Neuronal stem cell (in vitro differentiated cells): ENCODE results near the gene ATF1. TPM values are rescaled to one million over a fixed set of nuclear protein-coding genes. Genes with fewer than 3 reads are reported as not detected.

ENCODE experiments used
- DNase-seq: peaks from one replicate; pipeline ENCODE4 v3.0.0-alpha.2; 2013; ENCODE audit warnings: low spot score
- H2AFZ ChIP-seq: one replicate; pipeline ENCODE4 v1.6.1; 2013; ENCODE audit warnings: mild to moderate bottlenecking, low read length, inconsistent platforms
- H2AK5ac ChIP-seq: 2 replicates; pipeline ENCODE4 v1.6.1; 2013; ENCODE audit warnings: low read depth, mild to moderate bottlenecking, inconsistent platforms, low read length, moderate library complexity, mixed read lengths
- H2BK120ac ChIP-seq: 2 replicates; pipeline ENCODE4 v1.6.1; 2013; ENCODE audit warnings: low read depth, mild to moderate bottlenecking, inconsistent platforms, low read length, moderate library complexity, mixed read lengths
- H2BK12ac ChIP-seq: one replicate; pipeline ENCODE4 v1.6.1; 2013; ENCODE audit warnings: low read length, inconsistent platforms
- H2BK15ac ChIP-seq: 2 replicates; pipeline ENCODE4 v1.6.1; 2013; ENCODE audit warnings: mild to moderate bottlenecking, low read length, inconsistent platforms, mixed read lengths
- H2BK5ac ChIP-seq: one replicate; pipeline ENCODE4 v1.6.1; 2013; ENCODE audit warnings: inconsistent platforms, mild to moderate bottlenecking, low read length, moderate library complexity
- H3K14ac ChIP-seq: one replicate; pipeline ENCODE4 v1.6.1; 2013; ENCODE audit warnings: low read length, inconsistent platforms
- H3K18ac ChIP-seq: 2 replicates; pipeline ENCODE4 v1.6.1; 2013; ENCODE audit warnings: low read length, inconsistent platforms
- H3K23ac ChIP-seq: 2 replicates; pipeline ENCODE4 v1.6.1; 2013; ENCODE audit warnings: low read depth, mild to moderate bottlenecking, mixed read lengths, low read length, inconsistent platforms; ENCODE audit not compliant: poor library complexity
- H3K27ac ChIP-seq: replicated peaks from 3 replicates; pipeline ENCODE4 v1.5.1; 2013; ENCODE audit warnings: low read length, inconsistent platforms
- H3K27me3 ChIP-seq, 3 experiments: 2 replicates each; pipeline ENCODE4 v1.6.1; 2013; ENCODE audit warnings: low read length in 3 of 3, mild to moderate bottlenecking in 2 of 3, inconsistent platforms in 1 of 3, low read depth in 1 of 3, mixed read lengths in 1 of 3, moderate library complexity in 1 of 3; ENCODE audit not compliant: control insufficient read depth in 3 of 3, insufficient read depth in 3 of 3
- H3K36me3 ChIP-seq, 2 donors: replicated peaks in 1 of 2; 2 replicates each; pipeline ENCODE4 v1.6.1; 2013; ENCODE audit warnings: low read length in 2 of 2; ENCODE audit not compliant: control insufficient read depth in 2 of 2, insufficient read depth in 2 of 2
- H3K4ac ChIP-seq: 2 replicates; pipeline ENCODE4 v1.6.1; 2013; ENCODE audit warnings: inconsistent platforms, mild to moderate bottlenecking, low read length, moderate library complexity
- H3K4me1 ChIP-seq, 2 donors: 1 replicate in 1 of 2; 2 replicates in 1 of 2; pipeline ENCODE4 v1.6.1; 2013; ENCODE audit warnings: low read length in 2 of 2, low read depth in 1 of 2; ENCODE audit not compliant: control insufficient read depth in 2 of 2, insufficient read depth in 1 of 2
- H3K4me2 ChIP-seq: one replicate; pipeline ENCODE4 v1.6.1; 2013; ENCODE audit warnings: mild to moderate bottlenecking, low read length, inconsistent platforms; ENCODE audit not compliant: insufficient read depth, poor library complexity, severe bottlenecking
- H3K4me3 ChIP-seq, 2 donors: 2 replicates each; pipeline ENCODE4 v1.5.1; 2013; ENCODE audit warnings: low read length in 2 of 2, mild to moderate bottlenecking in 2 of 2, inconsistent platforms in 1 of 2, moderate library complexity in 1 of 2
- H3K79me1 ChIP-seq: one replicate; pipeline ENCODE4 v1.6.1; 2013; ENCODE audit warnings: low read depth, mild to moderate bottlenecking, inconsistent platforms, low read length, moderate library complexity
- H3K9ac ChIP-seq: one replicate; pipeline ENCODE4 v1.6.1; 2013; ENCODE audit warnings: mild to moderate bottlenecking, low read depth, low read length, inconsistent platforms; ENCODE audit not compliant: poor library complexity
- H3K9me3 ChIP-seq, 2 donors: replicated peaks in 1 of 2; 2 replicates each; pipeline versions ENCODE3 to v1.6.1; 2013; ENCODE audit warnings: low read length in 2 of 2, mild to moderate bottlenecking in 2 of 2, inconsistent platforms in 1 of 2, low read depth in 1 of 2, mixed read lengths in 1 of 2, moderate library complexity in 1 of 2; ENCODE audit not compliant: control insufficient read depth in 2 of 2, insufficient read depth in 1 of 2
- H4K8ac ChIP-seq: one replicate; pipeline ENCODE4 v1.6.1; 2013; ENCODE audit warnings: low read depth, mild to moderate bottlenecking, inconsistent platforms, low read length, moderate library complexity
- H4K91ac ChIP-seq: one replicate; pipeline ENCODE4 v1.6.1; 2013; ENCODE audit warnings: low read length, low read depth, mild to moderate bottlenecking, inconsistent platforms; ENCODE audit not compliant: poor library complexity
- WGBS, 2 donors: extraction: QIAGEN DNeasy Blood & Tissue Kit; methylation state at CpG; one replicate each; pipeline ENCODE4 v1.1.7; 2013; ENCODE audit warnings: missing lambda C conversion rate in 2 of 2, mixed read lengths in 1 of 2; ENCODE audit not compliant: insufficient read length in 2 of 2, insufficient replicate concordance in 1 of 2; ENCODE audit errors: extremely low coverage in 2 of 2; 5-methylcytosine and 5-hydroxymethylcytosine counted together
- polyA plus RNA-seq, 2 experiments: library from polyadenylated mRNA; stranded (reverse); fragments of 200-250 nt; gene quantifications; one replicate each; pipeline ENCODE4 v1.2.3, GENCODE V29; 2013

Gene ATF1
- polyA plus RNA-seq (2013, experiment 1 of 2), result 19.7 TPM
- 18.1 TPM for polyA plus RNA-seq (2013, experiment 2 of 2)

GRCh38 chr12:50763639-50764285, at the start of gene ATF1:
TSS of gene ATF1 (plus strand) at chr12:50764101. CDS start at chr12:50780146, 16,045 bp downstream.
- Histone ChIP-seq H4K8ac (peak within 1 kb of the TSS; percentile 92), H3K4ac (no peak within 1 kb of the TSS), H3K4me1 (peaks cover 0 to 3% of the 10 kb centered on the region in 2 donors), H3K27ac (peak within 1 kb of the TSS; percentile 97), H3K9me3 (peaks cover 0 to 3% of the 10 kb centered on the region in 2 donors), H3K14ac (peak within 1 kb of the TSS; percentile 89), H2BK5ac (peak within 1 kb of the TSS; percentile 99), H2AFZ (peak within 1 kb of the TSS; percentile 99), H3K79me1 (peaks cover 5% of the 10 kb centered on the region), H2BK120ac (peak within 1 kb of the TSS; percentile 81), H2BK15ac (peak within 1 kb of the TSS; percentile 89), H3K36me3 (peaks cover 0 to 3% of the 10 kb centered on the region in 2 donors), H4K91ac (no peak within 1 kb of the TSS), H2BK12ac (peak within 1 kb of the TSS; percentile 84), H3K9ac (peak within 1 kb of the TSS; percentile 98), H3K23ac (peak within 1 kb of the TSS; percentile 99), H3K4me2 (peak within 1 kb of the TSS; percentile 98), H3K27me3 (no peaks in the 10 kb centered on the region), H2AK5ac (peak within 1 kb of the TSS; percentile 75), H3K4me3 (peak within 1 kb of the TSS; percentile 81 to 98), H3K18ac (peak within 1 kb of the TSS; percentile 99)
- DNase-seq, result peak; percentile 83
- WGBS, 2 donors, result no CpG with 5 or more reads among the region's 51 CpGs

- Histone ChIP-seq H2AFZ (no peak overlapping the region), H4K8ac (no peak overlapping the region), H3K27me3 (no peaks in the 10 kb centered on the region), H3K4me3 (no peak overlapping the region), H3K4ac (no peak overlapping the region), H3K14ac (no peak overlapping the region), H3K4me2 (no peak overlapping the region), H3K23ac (no peak overlapping the region), H3K79me1 (no peaks in the 10 kb centered on the region), H2AK5ac (no peak overlapping the region), H2BK5ac (no peak overlapping the region), H3K9ac (no peak overlapping the region), H3K18ac (no peak overlapping the region), H3K4me1 (no peaks in the 10 kb centered on the region), H3K27ac (no peak overlapping the region), H3K9me3 (peaks cover 0 to 1% of the 10 kb centered on the region in 2 donors), H2BK15ac (no peak overlapping the region), H4K91ac (no peak overlapping the region), H3K36me3 (peaks cover 9 to 76% of the 10 kb centered on the region in 2 donors), H2BK120ac (no peak overlapping the region), H2BK12ac (no peak overlapping the region)
- no CpG with 5 or more reads among the region's 2 CpGs for WGBS, 2 donors
- no peak for DNase-seq
These were observed 48.7 kb upstream of the ATF1 start for GRCh38 chr12:50715174-50715573.

- Histone ChIP-seq H2AK5ac (no peak overlapping the region), H2BK5ac (no peak overlapping the region), H3K18ac (no peak overlapping the region), H3K9ac (no peak overlapping the region), H3K4me2 (no peak overlapping the region), H3K14ac (no peak overlapping the region), H3K23ac (no peak overlapping the region), H3K4me3 (no peak overlapping the region), H3K27me3 (no peaks in the 10 kb centered on the region), H3K79me1 (no peaks in the 10 kb centered on the region), H2AFZ (no peak overlapping the region), H3K27ac (no peak overlapping the region), H2BK120ac (no peak overlapping the region), H2BK15ac (no peak overlapping the region), H3K4me1 (no peaks in the 10 kb centered on the region), H3K4ac (no peak overlapping the region), H3K36me3 (peaks cover 24 to 85% of the 10 kb centered on the region in 2 donors), H4K8ac (no peak overlapping the region), H2BK12ac (no peak overlapping the region), H4K91ac (no peak overlapping the region), H3K9me3 (no peaks in the 10 kb centered on the region)
- no peak for DNase-seq
- no CpG with 5 or more reads among the region's 2 CpGs for WGBS, 2 donors
These were observed 45.1 kb upstream of the ATF1 start for GRCh38 chr12:50718760-50719159.

- Histone ChIP-seq H4K8ac (no peak overlapping the region), H3K27ac (no peak overlapping the region), H3K4me2 (no peak overlapping the region), H3K36me3 (peaks cover 27 to 85% of the 10 kb centered on the region in 2 donors), H2BK12ac (no peak overlapping the region), H2BK5ac (no peak overlapping the region), H3K9ac (no peak overlapping the region), H3K9me3 (no peaks in the 10 kb centered on the region), H3K18ac (no peak overlapping the region), H3K4me1 (no peaks in the 10 kb centered on the region), H3K79me1 (no peaks in the 10 kb centered on the region), H2BK120ac (no peak overlapping the region), H2AK5ac (no peak overlapping the region), H3K27me3 (no peaks in the 10 kb centered on the region), H3K4ac (no peak overlapping the region), H3K14ac (no peak overlapping the region), H2BK15ac (no peak overlapping the region), H3K23ac (no peak overlapping the region), H4K91ac (no peak overlapping the region), H3K4me3 (no peak overlapping the region), H2AFZ (no peak overlapping the region)
- no peak for DNase-seq
- no CpG with 5 or more reads among the region's 3 CpGs for WGBS, 2 donors
These were observed 43.8 kb upstream of the ATF1 start for GRCh38 chr12:50720085-50720484.
